ENCODE results near the gene GTSE1. TPM values are rescaled to one million over a fixed set of nuclear protein-coding genes. Genes with fewer than 3 reads are reported as not detected.

GTSE1 gene
- total and polyA plus RNA-seq, 4 donors = 1.0 to 2.3 (median 1.2) TPM

GRCh38 chr22:46320716-46321386 lies 24.2 kb downstream of the GTSE1 start:
- WGBS, 2 donors = 95 to 97% methylated on average over 20 of the region's 20 CpGs
- TF ChIP-seq, protein P1, sequence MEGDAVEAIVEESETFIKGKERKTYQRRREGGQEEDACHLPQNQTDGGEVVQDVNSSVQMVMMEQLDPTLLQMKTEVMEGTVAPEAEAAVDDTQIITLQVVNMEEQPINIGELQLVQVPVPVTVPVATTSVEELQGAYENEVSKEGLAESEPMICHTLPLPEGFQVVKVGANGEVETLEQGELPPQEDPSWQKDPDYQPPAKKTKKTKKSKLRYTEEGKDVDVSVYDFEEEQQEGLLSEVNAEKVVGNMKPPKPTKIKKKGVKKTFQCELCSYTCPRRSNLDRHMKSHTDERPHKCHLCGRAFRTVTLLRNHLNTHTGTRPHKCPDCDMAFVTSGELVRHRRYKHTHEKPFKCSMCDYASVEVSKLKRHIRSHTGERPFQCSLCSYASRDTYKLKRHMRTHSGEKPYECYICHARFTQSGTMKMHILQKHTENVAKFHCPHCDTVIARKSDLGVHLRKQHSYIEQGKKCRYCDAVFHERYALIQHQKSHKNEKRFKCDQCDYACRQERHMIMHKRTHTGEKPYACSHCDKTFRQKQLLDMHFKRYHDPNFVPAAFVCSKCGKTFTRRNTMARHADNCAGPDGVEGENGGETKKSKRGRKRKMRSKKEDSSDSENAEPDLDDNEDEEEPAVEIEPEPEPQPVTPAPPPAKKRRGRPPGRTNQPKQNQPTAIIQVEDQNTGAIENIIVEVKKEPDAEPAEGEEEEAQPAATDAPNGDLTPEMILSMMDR (IDR thresholded peaks at IDR 0.05; ENCODE audit: control extremely low read depth, extremely low read depth) = no peak
- H3K36me3 ChIP-seq (ENCODE audit: control insufficient read depth in 4 of 4, insufficient read depth in 4 of 4, low read length in 4 of 4) = peaks cover 0 to 29% (median 4%) of the 10 kb centered on the region in 4 donors
- no peaks in the 10 kb centered on the region for H3K9me3 ChIP-seq (ENCODE audit: control insufficient read depth in 4 of 4, insufficient read depth in 3 of 4, low read length in 3 of 4)
- H3K27me3 ChIP-seq (ENCODE audit: control insufficient read depth in 3 of 3, insufficient read depth in 3 of 3, low read length in 2 of 3) = no peaks in the 10 kb centered on the region
- H3K9ac ChIP-seq (ENCODE audit: insufficient read depth in 1 of 2, low read length in 2 of 2) = no peak overlapping the region
- ATAC-seq (ENCODE audit: insufficient read depth, low FRiP score) = no peak
- H3K4me1 ChIP-seq (ENCODE audit: control insufficient read depth in 5 of 5, insufficient read depth in 5 of 5, low read length in 5 of 5) = no peaks in the 10 kb centered on the region
- no peak overlapping the region for H3K27ac ChIP-seq (ENCODE audit: low read depth in 1 of 2, low read length in 1 of 2)
- no peak for DNase-seq
- no peak overlapping the region for H3K4me3 ChIP-seq

GRCh38 chr22:46322711-46323110 lies 26.0 kb downstream of the GTSE1 start:
- H3K27me3 ChIP-seq (ENCODE audit: control insufficient read depth in 3 of 3, insufficient read depth in 3 of 3, low read length in 2 of 3) = no peaks in the 10 kb centered on the region
- H3K36me3 ChIP-seq (ENCODE audit: control insufficient read depth in 4 of 4, insufficient read depth in 4 of 4, low read length in 4 of 4) = peaks cover 0 to 28% (median 6%) of the 10 kb centered on the region in 4 donors
- no peak overlapping the region for H3K27ac ChIP-seq (ENCODE audit: low read depth in 1 of 2, low read length in 1 of 2)
- TF ChIP-seq, protein P1 (IDR thresholded peaks at IDR 0.05; ENCODE audit: control extremely low read depth, extremely low read depth) = no peak
- H3K4me3 ChIP-seq = no peak overlapping the region
- ATAC-seq (ENCODE audit: insufficient read depth, low FRiP score) (no peak), DNase-seq (no peak)
- no peaks in the 10 kb centered on the region for H3K9me3 ChIP-seq (ENCODE audit: control insufficient read depth in 4 of 4, insufficient read depth in 3 of 4, low read length in 3 of 4)
- H3K4me1 ChIP-seq (ENCODE audit: control insufficient read depth in 5 of 5, insufficient read depth in 5 of 5, low read length in 5 of 5) = no peaks in the 10 kb centered on the region
- WGBS, 2 donors = 96 to 97% methylated on average over 15 of the region's 15 CpGs
- H3K9ac ChIP-seq (ENCODE audit: insufficient read depth in 1 of 2, low read length in 2 of 2) = no peak overlapping the region

GRCh38 chr22:46323162-46323561 lies 26.5 kb downstream of the GTSE1 start:
- no peak for DNase-seq
- TF ChIP-seq, protein P1 (IDR thresholded peaks at IDR 0.05; ENCODE audit: control extremely low read depth, extremely low read depth) = no peak

More at GRCh38 chr22:46323162-46323561, 26.5 kb downstream of the GTSE1 start:
- Histone ChIP-seq H3K4me1 (ENCODE audit: control insufficient read depth in 5 of 5, insufficient read depth in 5 of 5, low read length in 5 of 5) (no peaks in the 10 kb centered on the region), H3K27me3 (ENCODE audit: control insufficient read depth in 3 of 3, insufficient read depth in 3 of 3, low read length in 2 of 3) (no peaks in the 10 kb centered on the region), H3K4me3 (no peak overlapping the region), H3K9ac (ENCODE audit: insufficient read depth in 1 of 2, low read length in 2 of 2) (no peak overlapping the region), H3K27ac (ENCODE audit: low read depth in 1 of 2, low read length in 1 of 2) (no peak overlapping the region), H3K36me3 (ENCODE audit: control insufficient read depth in 4 of 4, insufficient read depth in 4 of 4, low read length in 4 of 4) (peaks cover 0 to 28% (median 6%) of the 10 kb centered on the region in 4 donors), H3K9me3 (ENCODE audit: control insufficient read depth in 4 of 4, insufficient read depth in 3 of 4, low read length in 3 of 4) (no peaks in the 10 kb centered on the region)
- no peak for ATAC-seq (ENCODE audit: insufficient read depth, low FRiP score)
- 93 to 96% methylated on average over 19 of the region's 19 CpGs for WGBS, 2 donors
